Common myeloid progenitor, CD34-positive (primary cell): ENCODE measurements around the gene FLNB.

Experiments used
- CTCF ChIA-PET: fragments of 350-600 bp; sonication (Branson Sonifier 250); formaldehyde crosslinking; loops from one replicate; lab custom pipeline; 2021; ENCODE audit warnings: antibody characterized with exemption; lab: Charles Lee
- POLR2A ChIA-PET: fragments of 350-600 bp; sonication (Branson Sonifier 250); formaldehyde crosslinking; loops from one replicate; lab custom pipeline; 2021; ENCODE audit warnings: antibody characterized with exemption; lab: Charles Lee
- DNase-seq, 3 donors: peaks; one replicate each; pipeline versions ENCODE4 v3.0.0 to v3.0.0-alpha.2; 2013
- H3K27ac ChIP-seq, 2 experiments: 1 replicate in 1 of 2; 2 replicates in 1 of 2; pipeline ENCODE4 v1.7.0; 2013; ENCODE audit warnings: inconsistent platforms in 2 of 2, low read length in 2 of 2, mild to moderate bottlenecking in 2 of 2, low read depth in 1 of 2, moderate library complexity in 1 of 2; ENCODE audit not compliant: severe bottlenecking in 2 of 2, insufficient read depth in 1 of 2, poor library complexity in 1 of 2
- H3K27me3 ChIP-seq, 5 experiments: replicated peaks in 2 of 5; 1 replicate in 3 of 5; 2 replicates in 2 of 5; pipeline versions ENCODE4 v1.6.1 to v1.7.0; 2013; ENCODE audit warnings: low read length in 4 of 5, mild to moderate bottlenecking in 2 of 5, moderate library complexity in 2 of 5, inconsistent platforms in 1 of 5; ENCODE audit not compliant: insufficient read depth in 5 of 5, control insufficient read depth in 4 of 5
- H3K36me3 ChIP-seq, 4 experiments: 1 replicate in 2 of 4; 2 replicates in 2 of 4; pipeline versions ENCODE4 v1.6.1 to v1.7.0; 2013; ENCODE audit warnings: low read length in 3 of 4, control low read depth in 1 of 4, mild to moderate bottlenecking in 1 of 4; ENCODE audit not compliant: control insufficient read depth in 4 of 4, insufficient read depth in 4 of 4
- H3K4me1 ChIP-seq, 4 experiments: 1 replicate in 3 of 4; 2 replicates in 1 of 4; pipeline versions ENCODE4 v1.6.1 to v1.7.1; 2013; ENCODE audit warnings: low read length in 3 of 4, mild to moderate bottlenecking in 3 of 4, control low read depth in 1 of 4, inconsistent platforms in 1 of 4, moderate library complexity in 1 of 4; ENCODE audit not compliant: control insufficient read depth in 4 of 4, insufficient read depth in 4 of 4; ENCODE audit errors: control extremely low read depth in 1 of 4
- H3K4me3 ChIP-seq, 7 experiments: 1 replicate in 4 of 7; 2 replicates in 3 of 7; pipeline versions ENCODE4 v1.5.1 to v1.7.0; 2013; ENCODE audit warnings: mild to moderate bottlenecking in 7 of 7, low read length in 6 of 7, moderate library complexity in 6 of 7, inconsistent platforms in 2 of 7, low read depth in 2 of 7, control low read depth in 1 of 7; ENCODE audit not compliant: insufficient read depth in 4 of 7, control insufficient read depth in 1 of 7; ENCODE audit errors: extremely low read depth in 1 of 7
- H3K9me3 ChIP-seq, 5 experiments: 1 replicate in 4 of 5; 2 replicates in 1 of 5; pipeline versions ENCODE4 v1.6.1 to v1.7.1; 2013; ENCODE audit warnings: low read length in 4 of 5, mild to moderate bottlenecking in 2 of 5, inconsistent platforms in 1 of 5, low read depth in 1 of 5, moderate library complexity in 1 of 5; ENCODE audit not compliant: control insufficient read depth in 4 of 5, insufficient read depth in 2 of 5; ENCODE audit errors: control extremely low read depth in 1 of 5
- WGBS: methylation state at CpG from one replicate; pipeline ENCODE4 v1.1.5; 2013; ENCODE audit not compliant: insufficient coverage; 5-methylcytosine and 5-hydroxymethylcytosine counted together

The FLNB gene

DNA sequence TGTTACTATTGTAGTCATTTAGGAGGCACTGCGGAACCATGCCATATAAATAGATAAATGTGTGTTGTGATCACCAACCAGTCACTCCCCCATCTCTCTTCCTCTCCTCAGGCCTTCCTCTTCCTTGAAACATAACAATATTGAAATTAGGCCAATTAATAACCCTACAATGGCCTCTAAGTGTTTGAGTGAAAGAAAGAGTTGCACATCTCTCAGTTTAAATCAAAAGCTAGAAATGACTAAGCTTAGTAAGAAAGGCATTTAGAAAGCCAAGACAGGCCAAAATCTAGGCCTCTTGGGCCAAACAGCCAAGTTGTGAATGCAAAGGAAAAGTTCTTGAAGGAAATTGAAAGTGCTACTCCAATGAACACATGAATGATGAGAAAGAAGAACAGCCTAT is 210.7 kb downstream of the FLNB start:
- Histone ChIP-seq H3K9me3 (no peaks in the 10 kb centered on the region), H3K27me3 (no peaks in the 10 kb centered on the region), H3K27ac (no peak overlapping the region), H3K4me3 (no peak overlapping the region), H3K36me3 (no peaks in the 10 kb centered on the region), H3K4me1 (peaks cover 5 to 24% (median 9%) of the 10 kb centered on the region in 4 experiments)
- ChIA-PET POLR2A (no interaction called here), CTCF (interaction anchor here (0.7 to 5.5 kb wide), 18 partner anchors 8 to 211 kb away, joined by 3 to 54 read pairs (median 4); no protein-coding TSS in a partner anchor)
- no peak for DNase-seq
- no CpG with 5 or more reads among the region's 1 CpG for WGBS
